Measurements from ENCODE around the gene DZIP1L.

DZIP1L gene

DNA sequence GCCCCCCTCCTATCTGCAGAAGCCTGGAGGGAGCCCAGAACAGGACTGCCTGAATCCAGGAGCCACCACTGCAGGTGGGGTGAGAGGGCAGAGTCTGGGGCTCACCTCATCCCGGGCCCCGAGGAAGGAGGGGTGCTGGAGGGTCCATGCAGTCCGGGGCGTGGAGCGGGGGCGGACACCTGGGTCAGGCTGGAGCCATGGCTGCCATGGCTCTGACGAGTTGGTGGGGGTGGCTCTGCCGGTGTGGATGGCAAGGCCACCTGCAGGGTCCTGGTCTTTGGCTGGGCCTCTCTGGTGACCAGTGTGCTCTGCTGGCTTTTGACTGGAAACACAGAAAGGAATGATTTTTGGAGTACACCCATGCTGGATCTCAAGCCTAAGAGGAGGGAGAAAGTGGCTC, 47.4 kb downstream of the DZIP1L start:
- no peak for DNase-seq

DNA sequence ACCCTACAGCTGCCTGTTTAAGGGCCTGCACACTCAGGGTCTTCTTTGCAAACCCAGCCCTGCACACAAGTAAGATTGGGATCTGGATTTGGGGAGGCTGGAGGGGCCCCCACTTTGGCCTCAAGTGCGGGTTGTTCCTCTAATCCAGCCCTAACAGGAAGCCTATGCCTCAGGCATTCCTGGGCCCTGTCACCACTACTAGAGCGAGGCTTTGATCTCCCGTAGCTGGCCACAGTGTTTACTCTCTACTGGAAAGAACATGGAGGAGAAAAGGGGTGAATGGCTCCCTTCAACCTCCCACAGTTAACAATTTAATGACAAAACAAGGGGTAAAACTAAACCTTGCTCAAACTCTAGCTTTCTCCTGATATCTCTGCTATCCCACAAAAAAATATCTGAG, 48.4 kb downstream of the DZIP1L start:
- no peak for DNase-seq

DNA sequence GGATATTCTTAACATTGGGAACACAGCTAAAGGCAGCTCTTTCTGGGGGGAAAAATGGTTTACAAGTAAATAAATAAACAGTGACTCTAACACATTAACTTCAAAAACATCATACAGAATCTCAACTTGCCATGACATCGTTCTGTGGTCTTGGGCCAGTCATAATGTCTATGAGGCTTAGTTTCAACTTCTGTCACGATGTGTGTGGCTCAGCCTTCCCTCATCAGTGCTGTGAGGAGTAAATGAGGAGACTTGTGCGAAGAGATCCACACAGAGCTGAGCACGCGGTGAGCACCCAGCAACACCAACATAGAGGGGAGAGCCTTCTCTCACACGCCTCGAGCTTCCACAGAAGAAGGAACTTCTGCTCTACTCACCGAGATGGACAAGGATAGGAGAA, 49.0 kb downstream of the DZIP1L start:
- peak in 1 of 2 donors; percentile 33 for DNase-seq

- DNase-seq = no peak
Measured at GRCh38 chr3:138065949-138066348, 49.5 kb downstream of the DZIP1L start.

GRCh38 chr3:138063416-138063815, 52.0 kb downstream of the DZIP1L start:
- no peak for DNase-seq

DNA sequence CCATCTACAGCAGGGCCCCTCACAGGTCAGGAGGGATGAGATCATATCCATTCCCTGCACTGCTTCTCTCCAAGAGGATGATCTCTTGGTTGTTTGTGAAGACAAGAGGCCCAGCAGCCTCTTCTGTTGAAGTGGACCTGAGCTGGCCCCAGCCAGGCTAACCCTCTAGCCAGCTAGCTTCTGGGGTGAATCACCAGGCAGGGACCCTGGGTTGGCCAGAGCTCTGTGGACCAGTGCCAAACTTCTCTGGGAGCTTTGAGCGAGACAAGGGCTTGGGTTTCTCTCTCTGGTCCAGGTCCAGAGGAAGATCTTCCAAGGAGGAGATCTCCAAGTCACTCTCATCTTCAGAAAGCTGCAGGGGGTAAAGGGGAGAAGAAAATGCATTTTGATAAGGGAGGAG, 52.8 kb downstream of the DZIP1L start:
- DNase-seq = no peak

DNA sequence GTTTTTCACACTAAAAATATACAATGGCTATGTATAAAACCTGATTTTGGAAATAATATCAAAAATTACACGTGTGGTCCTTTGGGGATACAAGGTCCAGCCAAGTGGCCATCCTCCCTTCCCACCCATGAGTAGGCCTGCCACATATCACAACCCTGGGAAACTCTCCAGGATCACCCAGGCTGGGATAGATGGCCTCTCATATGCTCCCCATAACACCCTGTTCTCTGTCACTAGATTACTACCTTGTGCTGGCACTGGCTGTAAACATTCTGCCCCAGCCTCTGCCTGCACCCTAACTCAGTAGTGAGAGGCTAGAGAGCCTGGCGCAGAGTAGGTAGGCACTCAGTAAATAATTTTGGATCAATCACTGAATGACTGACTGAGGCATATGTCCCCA, 53.4 kb downstream of the DZIP1L start:
- DNase-seq = no peak

DNA sequence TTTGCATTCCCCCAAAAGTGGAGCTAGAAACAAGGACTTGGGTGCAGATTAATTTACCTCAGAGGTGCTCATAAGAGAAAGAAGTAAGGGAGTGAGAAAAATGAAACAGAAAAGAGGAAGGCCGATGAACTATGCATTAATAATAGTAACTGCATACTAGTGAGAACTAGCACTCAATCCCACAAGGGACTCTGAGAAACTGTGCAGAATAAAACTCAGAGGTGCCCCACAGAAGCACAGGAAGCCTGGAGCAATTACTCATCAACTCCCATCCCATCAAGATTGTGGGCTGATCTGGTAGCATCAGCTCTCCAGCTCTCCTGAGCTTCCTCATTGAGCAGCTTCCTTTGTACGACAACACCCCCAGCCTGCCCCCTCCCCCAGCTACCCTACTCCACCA, 54.6 kb downstream of the DZIP1L start:
- DNase-seq = no peak

GRCh38 chr3:138059261-138059660, 56.1 kb downstream of the DZIP1L start:
- no peak for DNase-seq

DNA sequence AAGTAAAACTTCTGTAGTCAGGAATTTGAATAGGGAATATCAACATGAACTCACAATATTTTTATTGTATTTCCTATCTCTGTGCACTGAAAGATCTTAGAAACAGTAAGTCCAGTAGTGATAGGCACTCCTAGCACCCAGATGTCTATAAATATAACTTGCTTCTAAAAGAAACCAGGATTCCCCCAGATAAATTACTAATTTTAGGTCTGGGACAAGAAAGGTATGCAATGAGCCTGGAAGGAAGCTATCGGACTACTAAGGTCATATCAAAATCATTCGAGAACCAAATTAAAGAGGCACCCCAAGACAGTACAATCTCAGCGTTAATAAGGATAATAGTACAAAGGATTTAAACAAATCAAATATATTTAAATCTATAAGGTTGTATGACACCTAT, 58.0 kb downstream of the DZIP1L start:
- no peak for DNase-seq

DNA sequence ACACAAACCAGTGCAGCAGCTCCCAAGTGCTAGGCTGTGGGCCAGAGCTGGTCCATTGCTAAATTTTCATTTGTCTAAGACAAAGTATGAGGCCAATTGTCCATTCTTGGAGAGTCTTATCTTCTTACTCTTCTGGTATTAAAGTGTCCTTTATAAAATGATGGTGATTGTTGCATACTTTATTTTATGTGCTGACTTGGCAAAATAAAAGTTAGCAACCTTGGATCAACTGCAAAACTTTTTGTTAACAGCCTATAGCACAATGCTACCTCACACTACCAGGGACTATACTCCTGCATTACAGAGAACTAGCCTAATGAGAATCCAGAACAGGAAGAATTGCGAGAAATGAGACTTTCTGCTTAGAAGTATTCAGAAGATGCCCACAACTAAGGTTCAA, 61.4 kb downstream of the DZIP1L start:
- DNase-seq = no peak

DNA sequence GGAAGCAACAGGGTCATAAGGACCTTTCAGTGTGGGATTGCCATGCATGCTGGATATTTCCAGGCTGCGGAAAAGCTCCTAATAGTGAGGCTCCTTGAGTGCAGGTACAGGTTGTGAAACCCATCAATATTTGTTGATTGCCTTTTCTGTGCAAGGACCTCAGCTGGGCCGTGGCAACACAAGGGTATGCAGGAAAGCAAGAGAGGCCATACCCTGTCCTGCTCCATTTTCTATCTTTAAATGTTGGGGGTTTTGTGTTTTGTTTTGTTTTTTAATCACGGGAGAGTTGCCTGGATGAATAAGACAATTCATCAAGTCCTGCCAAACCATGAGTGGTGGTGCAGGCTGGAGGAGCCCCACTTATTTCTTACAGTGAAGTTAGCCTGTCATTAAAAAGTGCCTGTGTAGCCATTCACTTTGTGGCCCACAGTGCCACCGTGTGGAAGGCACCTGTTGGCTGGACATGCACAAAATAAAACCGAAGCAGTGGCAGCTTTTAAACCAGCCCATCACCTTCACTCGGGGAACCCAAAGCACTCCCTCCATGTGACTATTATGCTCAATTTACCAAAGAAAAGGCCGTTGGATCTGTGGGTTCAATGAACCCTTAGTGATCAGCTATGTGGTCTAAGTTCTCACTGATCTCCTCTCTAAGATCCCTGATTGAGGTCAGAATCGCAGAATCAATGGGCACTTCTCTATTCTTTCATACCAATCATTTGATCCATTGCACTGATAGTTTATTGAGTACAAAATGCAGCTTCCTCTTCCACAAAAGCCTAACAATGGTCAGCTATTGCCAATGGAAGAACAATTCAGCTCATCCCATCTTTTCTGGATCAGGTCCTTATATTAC, 63.2 kb downstream of the DZIP1L start:
- peak in 1 of 2 donors; percentile 39 for DNase-seq

GRCh38 chr3:138049157-138049919, 66.1 kb downstream of the DZIP1L start:
- DNase-seq = no peak

GRCh38 chr3:138047596-138048158, 67.7 kb downstream of the DZIP1L start:
- DNase-seq = no peak

GRCh38 chr3:138046955-138047354, 68.5 kb downstream of the DZIP1L start:
- DNase-seq = no peak

DNA sequence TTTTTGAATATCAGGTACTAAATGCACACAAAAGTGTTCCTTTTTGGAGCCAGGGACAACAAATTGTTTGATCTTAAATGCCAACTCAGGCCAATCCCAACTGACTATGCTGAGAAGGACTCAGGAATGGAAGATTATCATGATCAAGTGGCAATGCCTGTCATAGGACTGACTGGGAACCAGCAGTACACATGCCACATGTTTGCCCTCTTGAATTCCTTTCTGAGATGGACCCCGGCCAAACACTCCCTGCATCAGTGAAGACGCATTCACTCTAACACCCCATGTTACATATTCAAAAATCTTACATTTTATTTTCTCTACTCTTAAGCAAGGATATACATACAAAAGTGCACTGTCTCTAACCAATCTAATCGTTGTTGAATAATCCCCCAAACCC, 69.3 kb downstream of the DZIP1L start:
- DNase-seq = no peak

GRCh38 chr3:138043266-138044029, 72.0 kb downstream of the DZIP1L start:
- no peak for DNase-seq

DNA sequence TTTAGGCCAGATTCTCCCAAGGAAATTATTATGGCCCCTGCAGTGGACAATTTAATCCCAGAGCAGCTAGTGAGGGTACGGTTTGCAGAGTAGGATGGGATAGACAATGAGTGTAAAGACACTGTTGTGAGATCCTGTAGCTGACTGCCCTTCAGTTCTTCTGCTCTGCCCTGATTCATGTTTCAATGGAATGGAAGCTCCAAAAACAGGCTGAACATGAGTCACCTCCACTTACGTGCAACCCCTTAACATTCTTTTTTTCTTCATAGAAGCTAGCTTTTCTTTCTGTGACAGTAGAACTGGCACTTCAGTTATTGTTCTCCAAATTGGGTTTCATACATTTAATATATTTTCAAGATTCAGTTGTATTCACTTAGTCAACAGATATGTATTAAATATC, 73.4 kb downstream of the DZIP1L start:
- no peak for DNase-seq

GRCh38 chr3:138038725-138039462, 76.5 kb downstream of the DZIP1L start:
- DNase-seq = no peak

- no peak for DNase-seq
Measured at GRCh38 chr3:138036572-138036971, 78.8 kb downstream of the DZIP1L start.

- no peak for DNase-seq
Measured at GRCh38 chr3:138034918-138035317, 80.5 kb downstream of the DZIP1L start.

DNA sequence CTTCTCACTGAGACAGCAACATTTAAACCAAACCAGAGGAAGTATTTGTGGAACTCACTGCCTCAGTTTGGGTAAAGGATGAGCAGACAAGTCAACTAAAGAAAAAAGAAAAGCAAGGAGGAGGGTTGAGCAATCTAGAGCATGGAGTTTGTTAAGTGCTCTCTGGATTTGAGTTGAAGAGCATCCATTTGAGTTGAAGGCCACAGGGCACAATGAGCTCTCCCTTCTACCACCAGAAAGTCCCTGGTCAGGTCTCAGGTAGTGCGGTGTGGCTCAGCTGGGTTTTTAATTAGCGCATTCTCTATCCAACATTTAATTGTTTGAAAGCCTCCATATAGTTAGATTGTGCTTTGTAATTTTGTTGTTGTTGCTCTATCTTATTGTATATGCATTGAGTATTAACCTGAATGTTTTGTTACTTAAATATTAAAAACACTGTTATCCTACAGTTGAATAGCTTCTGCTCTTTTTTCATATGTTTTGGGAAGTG, 82.2 kb downstream of the DZIP1L start:
- no peak for DNase-seq
